ENCODE results near the gene HSPA6. TPM values are rescaled to one million over a fixed set of nuclear protein-coding genes. Genes with fewer than 3 reads are reported as not detected.
A peak's percentile ranks its signal among the peaks of the same experiment; 100 is the strongest.

HSPA6 gene
- total and polyA plus RNA-seq, 12 donors: 0.13 to 5.6 (median 0.67) TPM

DNA sequence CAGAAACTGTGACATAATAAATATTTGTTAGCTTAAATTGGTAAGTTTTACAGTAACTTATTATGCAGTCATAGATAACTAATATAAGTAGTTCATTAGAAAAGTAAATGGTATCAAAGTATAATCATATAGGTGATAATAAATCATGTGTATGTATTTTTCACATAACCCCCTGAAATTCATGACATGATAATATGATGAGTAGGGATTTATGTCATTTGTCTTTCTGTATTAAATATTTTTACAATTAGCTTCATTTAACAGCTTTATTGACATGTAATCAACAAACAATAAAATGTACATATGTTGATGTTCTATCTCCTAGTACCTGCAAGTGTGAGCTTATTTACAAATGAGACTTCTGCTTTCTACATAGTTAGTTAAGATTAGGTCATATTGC, 28.9 kb upstream of the HSPA6 start:
- peaks cover 0 to 32% (median 0%) of the 10 kb centered on the region in 9 donors for H3K4me1 ChIP-seq
- intact Hi-C loops (cut with DNase I): no loop called here
- ATAC-seq: no peak
- DNase-seq: no peak
- H3K27ac ChIP-seq: no peak overlapping the region
- H3K27me3 ChIP-seq: peaks cover 0 to 61% (median 38%) of the 10 kb centered on the region in 7 donors
- TF ChIP-seq, protein P1, sequence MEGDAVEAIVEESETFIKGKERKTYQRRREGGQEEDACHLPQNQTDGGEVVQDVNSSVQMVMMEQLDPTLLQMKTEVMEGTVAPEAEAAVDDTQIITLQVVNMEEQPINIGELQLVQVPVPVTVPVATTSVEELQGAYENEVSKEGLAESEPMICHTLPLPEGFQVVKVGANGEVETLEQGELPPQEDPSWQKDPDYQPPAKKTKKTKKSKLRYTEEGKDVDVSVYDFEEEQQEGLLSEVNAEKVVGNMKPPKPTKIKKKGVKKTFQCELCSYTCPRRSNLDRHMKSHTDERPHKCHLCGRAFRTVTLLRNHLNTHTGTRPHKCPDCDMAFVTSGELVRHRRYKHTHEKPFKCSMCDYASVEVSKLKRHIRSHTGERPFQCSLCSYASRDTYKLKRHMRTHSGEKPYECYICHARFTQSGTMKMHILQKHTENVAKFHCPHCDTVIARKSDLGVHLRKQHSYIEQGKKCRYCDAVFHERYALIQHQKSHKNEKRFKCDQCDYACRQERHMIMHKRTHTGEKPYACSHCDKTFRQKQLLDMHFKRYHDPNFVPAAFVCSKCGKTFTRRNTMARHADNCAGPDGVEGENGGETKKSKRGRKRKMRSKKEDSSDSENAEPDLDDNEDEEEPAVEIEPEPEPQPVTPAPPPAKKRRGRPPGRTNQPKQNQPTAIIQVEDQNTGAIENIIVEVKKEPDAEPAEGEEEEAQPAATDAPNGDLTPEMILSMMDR (IDR thresholded peaks at IDR 0.05): no peak
- H3K4me3 ChIP-seq: no peak overlapping the region
- no peaks in the 10 kb centered on the region for H3K36me3 ChIP-seq
- no peaks in the 10 kb centered on the region for H3K9me3 ChIP-seq

DNA sequence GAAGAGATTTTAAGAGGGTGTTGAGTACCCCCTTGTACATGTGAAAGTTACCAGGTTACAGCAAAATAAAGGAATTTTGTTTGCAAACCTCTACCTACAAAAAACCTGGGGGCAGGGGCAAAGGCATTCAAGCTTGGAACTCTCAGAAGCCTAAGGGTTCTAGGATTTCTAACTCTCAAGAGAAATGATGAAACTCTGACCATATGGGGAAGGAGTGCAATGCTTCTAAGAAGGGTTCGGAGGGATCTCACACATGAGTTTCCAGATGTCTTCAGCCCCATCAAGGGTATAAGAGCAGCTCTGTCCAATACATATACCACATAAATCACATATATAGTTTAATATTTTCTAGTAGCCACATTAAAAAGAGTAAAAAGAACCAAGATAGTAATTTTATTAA, 26.4 kb upstream of the HSPA6 start:
- Histone ChIP-seq H3K4me3 (no peak overlapping the region), H3K36me3 (no peaks in the 10 kb centered on the region), H3K27ac (no peak overlapping the region), H3K27me3 (peaks cover 0 to 51% (median 19%) of the 10 kb centered on the region in 7 donors), H3K4me1 (peaks cover 0 to 31% (median 0%) of the 10 kb centered on the region in 9 donors), H3K9me3 (no peaks in the 10 kb centered on the region)
- ATAC-seq: no peak
- TF ChIP-seq, protein P1 (IDR thresholded peaks at IDR 0.05): no peak
- intact Hi-C loops (cut with DNase I): no loop called here
- no peak for DNase-seq
- 86 to 87% methylated on average over 1 of the region's 1 CpG for WGBS, 2 donors

DNA sequence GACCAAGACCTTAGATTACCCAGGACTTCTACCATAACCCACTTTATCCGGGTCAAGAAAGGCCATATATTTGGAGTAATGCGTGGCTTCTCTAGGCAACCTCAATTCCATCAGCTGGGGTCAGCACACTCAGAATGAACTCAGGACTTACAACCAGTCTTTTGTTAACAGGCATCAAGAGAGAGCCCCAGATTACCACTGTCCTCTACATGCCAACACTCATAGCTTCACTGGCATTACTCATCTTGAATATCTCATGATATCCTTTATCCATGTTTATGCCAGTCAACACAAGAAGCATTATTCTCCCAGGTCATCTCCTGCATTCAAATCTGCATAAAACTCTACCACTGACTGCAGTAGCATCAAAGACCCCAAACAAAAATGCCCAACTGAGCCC, 25.7 kb upstream of the HSPA6 start:
- WGBS, 2 donors: 94 to 95% methylated on average over 2 of the region's 2 CpGs
- ATAC-seq (no peak), DNase-seq (no peak)
- TF ChIP-seq, protein P1 (IDR thresholded peaks at IDR 0.05): no peak
- no peak overlapping the region for H3K4me3 ChIP-seq
- intact Hi-C loops (cut with DNase I): no loop called here
- H3K4me1 ChIP-seq: peaks cover 0 to 31% (median 0%) of the 10 kb centered on the region in 9 donors
- no peaks in the 10 kb centered on the region for H3K36me3 ChIP-seq
- no peaks in the 10 kb centered on the region for H3K9me3 ChIP-seq
- H3K27me3 ChIP-seq: peaks cover 0 to 51% (median 23%) of the 10 kb centered on the region in 7 donors
- H3K27ac ChIP-seq: peak overlapping the region in 1 of 10 donors; percentile 82

DNA sequence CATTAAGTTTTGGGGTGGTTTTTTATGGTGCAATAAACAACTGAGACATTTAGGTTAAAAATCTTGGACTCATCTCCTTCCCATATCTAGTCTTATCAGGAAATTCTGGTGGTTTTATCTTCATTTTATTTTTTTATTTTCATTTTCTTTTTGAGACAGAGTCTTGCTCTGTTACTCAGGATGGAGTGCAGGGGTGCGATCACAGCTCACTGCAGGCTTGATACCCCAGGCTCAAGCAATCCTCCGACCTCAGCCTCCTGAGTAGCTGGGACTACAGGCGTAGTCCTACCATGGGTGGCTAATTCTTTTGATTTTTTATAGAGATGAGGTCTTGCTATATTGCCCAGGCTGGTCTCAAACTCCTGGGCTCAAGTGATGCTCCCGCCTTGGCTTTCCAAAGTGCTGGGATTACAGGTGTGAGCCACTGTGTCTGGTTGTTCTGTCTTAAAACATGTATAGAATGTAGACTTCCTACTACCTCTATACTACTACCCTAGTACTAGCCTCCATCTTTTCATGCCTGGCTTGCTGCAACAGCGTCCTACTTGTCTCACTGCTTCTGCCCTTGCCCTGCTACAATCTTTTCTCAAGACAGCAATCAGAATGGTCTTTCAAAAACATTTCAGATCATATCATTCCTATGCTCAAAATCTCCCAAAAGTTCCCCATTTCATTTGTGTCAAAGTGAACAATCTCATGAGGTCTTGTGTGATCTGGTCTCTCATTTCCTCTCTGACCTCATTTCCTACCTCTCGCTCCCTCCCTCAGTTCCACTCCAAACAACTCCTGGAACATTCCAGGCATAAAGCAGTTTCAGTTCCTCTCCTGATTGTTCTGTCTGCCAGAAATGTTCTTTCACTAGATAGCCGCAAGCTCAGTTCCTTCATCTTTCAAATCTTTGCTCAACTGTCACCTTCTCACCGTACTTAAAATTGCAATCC, 25.0 kb upstream of the HSPA6 start:
- intact Hi-C loops (cut with DNase I): no loop called here
- Histone ChIP-seq H3K4me1 (peaks cover 0 to 33% (median 0%) of the 10 kb centered on the region in 9 donors), H3K27me3 (peaks cover 0 to 50% (median 25%) of the 10 kb centered on the region in 7 donors), H3K4me3 (no peak overlapping the region), H3K9me3 (no peaks in the 10 kb centered on the region), H3K36me3 (no peaks in the 10 kb centered on the region), H3K27ac (peak overlapping the region in 3 of 10 donors; percentile 21 to 82 (median 29))
- DNase-seq (no peak), ATAC-seq (peak in 7 of 8 donors; percentile 44 to 82 (median 55))
- TF ChIP-seq, protein P1 (IDR thresholded peaks at IDR 0.05): no peak
- 74 to 75% methylated on average over 8 of the region's 8 CpGs for WGBS, 2 donors
